ENCODE data around the gene TMEM88.

- no peak for TF ChIP-seq CTCF (IDR thresholded peaks at IDR 0.05; ENCODE audit: low read depth, low read length, missing input control)
- TF ChIP-seq REST (IDR thresholded peaks at IDR 0.05) = no peak
- TF ChIP-seq RAD21 (IDR thresholded peaks at IDR 0.05) = no peak
- no peak for TF ChIP-seq GABPA (IDR thresholded peaks at IDR 0.05 in 1 of 2, conservative IDR thresholded peaks at IDR 0.05 in 1 of 2)
- TF ChIP-seq MAX (IDR thresholded peaks at IDR 0.05) = no peak
- TF ChIP-seq TAF1 (conservative IDR thresholded peaks at IDR 0.05) = no peak
- no peak for TF ChIP-seq SP1 (IDR thresholded peaks at IDR 0.05)
- TF ChIP-seq NR2F2 (IDR thresholded peaks at IDR 0.05) = no peak
- no peak for TF ChIP-seq RXRA (IDR thresholded peaks at IDR 0.05)
Observed at GRCh38 chr17:7816926-7817642, 37.8 kb upstream of the TMEM88 start.

All from liver (tissue), 3 donors.